HG03354 (cell line): ENCODE measurements around the gene DKC1.

ENCODE experiments used
- ATAC-seq: cut with Tn5 transposase; IDR thresholded peaks from one replicate; pipeline ENCODE4 v1.9.1; 2021; ENCODE audit warnings: mild to moderate bottlenecking; ENCODE audit not compliant: unreplicated experiment, poor library complexity, severe bottlenecking

DKC1 gene

DNA sequence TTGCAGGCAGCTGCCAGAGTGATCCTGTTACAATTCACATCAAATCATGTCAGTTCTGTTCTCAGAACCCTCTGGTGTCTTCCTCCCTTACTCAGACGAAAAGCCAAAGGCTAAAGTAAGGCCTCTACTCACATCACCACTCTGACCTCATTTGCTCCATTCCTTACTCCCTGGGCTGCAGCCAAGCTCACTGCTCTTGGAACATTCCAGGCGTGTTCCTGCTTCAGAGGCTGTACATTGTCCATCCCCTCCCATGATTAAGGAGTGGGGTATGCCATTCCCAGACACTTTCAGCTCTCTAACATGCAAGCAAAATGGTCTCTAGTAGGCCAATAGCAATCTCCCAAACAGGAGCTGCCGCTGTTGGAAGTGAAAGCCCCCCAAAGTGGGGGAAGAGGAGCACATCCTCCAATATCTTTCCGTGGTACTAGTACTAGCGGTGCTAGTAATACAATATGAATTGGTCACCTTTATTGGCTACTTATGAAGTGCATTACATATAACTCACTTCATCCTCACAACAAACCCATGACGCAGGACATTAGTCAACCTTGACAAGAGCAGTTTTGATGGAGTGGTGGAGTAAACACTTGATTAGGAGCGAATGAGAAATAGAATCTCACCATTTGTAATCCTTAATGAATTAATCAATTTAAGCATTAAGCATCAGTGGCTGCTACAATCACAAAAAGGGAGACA, 26.8 kb upstream of the DKC1 start:
- ATAC-seq = no peak

DNA sequence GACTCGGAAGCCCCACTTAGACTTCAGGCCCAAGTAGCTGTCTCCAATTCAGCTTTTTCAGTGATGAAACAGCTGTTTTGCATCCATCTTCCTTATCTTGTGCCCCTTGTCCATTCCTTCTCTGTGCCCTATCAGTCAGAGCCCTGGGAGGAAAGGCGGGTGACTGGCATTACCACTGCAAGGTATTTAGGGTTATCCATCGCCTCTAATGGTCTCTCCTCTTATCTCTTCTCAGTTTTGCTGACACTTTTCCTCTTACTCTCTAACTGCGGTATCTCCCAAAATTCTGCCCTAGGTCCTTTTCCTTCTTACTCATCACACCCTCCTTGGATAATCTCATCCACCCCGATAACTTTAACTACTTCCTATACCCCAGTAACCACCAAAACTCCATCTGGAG, 25.5 kb upstream of the DKC1 start:
- ATAC-seq = no peak

DNA sequence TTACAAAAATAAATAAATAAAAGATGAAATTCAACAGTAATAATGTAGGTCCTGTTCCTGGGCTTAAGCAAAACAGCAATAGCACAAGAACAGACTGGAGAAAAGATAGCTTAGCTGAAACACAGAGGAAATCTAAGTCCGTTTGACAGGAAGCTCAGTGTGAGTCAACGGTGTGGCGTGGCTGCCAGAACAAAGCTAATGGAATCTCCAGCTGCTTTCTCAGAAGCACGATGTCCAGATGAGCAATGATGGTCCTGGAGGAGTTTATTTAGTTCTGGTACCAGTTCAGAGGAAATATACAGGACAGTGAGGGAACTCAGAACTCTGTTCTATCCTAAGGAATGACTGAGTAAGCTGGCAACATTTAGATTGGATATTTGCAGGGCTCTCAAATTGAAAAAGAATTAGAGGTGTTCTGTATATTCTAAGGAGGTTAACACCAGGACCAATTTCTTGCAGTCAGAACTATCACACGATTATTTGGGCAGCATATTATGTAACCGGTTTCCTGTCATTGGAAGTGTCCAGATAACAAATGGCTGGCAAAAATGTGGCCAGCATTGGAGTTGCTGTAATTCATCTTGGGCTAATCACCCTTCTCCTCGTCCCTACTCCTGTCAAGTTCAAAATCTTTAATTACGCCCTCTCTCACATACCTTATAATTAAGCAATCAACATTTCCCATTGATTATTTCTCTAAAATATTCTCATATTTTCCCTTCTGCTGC, 24.5 kb upstream of the DKC1 start:
- no peak for ATAC-seq

DNA sequence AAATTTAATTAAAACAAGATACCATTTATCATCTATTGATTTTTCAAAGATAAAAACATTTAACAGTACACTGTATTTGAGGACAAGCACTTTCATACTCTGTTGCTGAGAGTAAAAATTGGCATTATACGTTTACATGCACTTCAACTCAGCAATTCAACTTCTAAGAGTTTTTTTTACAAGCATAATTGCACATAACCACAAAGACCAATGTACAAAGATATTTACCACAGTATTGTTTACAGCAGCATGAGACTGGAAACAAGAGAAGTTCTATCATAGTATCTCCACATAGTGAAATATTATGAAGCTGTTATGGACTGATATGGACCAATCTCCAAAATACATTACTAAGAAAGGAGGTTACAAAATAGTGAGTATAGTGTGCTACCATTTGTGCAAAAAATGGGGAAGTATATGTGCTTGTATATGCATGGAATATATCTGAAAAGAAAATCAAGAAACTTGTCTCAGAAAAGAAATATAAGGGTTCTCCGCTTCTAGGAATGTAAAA, 22.7 kb upstream of the DKC1 start:
- no peak for ATAC-seq

DNA sequence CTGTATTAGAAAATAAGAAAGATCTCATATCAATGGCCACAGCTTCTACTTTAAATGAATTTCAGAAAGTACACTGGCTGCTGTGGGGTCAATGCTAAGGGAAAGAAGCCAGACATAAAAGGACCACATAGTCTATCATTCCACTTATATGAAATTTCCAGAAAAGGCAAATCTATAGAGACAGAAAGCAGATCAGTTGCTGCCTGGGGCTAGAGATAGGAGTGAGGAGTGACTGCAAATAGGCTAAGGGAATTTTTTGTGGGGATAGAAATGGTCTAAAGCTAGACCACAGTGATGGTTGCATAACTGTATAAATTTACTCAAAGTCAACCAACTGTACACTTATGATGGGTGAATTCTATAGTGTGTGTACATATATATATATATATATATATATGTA, 20.1 kb upstream of the DKC1 start:
- no peak for ATAC-seq

DNA sequence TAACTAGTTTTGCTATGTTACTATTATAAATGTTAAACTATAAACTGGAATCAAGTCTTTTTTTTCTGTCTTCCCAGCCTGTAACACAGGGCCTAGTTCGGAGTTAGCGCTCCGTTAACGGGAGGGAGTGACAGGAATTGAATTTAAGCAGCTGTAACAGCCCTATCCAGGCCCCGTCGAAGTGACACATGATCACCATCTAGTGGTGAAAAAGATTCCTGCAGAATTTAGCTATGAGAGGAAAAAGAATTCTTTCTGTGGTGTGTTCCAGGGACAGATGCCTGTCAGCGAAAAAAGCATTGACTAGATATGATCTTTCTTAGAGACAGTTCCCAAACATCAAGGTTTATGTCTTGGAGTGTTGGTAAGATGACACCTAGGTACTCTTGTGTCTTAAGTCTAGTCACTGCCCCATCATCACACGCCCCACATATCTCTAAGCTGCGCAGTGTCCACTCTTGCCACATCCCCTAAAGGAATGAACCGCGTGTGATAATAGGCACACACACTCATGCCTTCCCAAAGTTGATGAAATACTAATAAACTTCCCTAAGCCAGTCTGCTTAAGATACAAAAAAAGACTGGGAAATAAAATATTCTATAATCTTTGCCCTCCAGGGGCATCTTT, 13.8 kb upstream of the DKC1 start:
- ATAC-seq = peak; percentile 63

DNA sequence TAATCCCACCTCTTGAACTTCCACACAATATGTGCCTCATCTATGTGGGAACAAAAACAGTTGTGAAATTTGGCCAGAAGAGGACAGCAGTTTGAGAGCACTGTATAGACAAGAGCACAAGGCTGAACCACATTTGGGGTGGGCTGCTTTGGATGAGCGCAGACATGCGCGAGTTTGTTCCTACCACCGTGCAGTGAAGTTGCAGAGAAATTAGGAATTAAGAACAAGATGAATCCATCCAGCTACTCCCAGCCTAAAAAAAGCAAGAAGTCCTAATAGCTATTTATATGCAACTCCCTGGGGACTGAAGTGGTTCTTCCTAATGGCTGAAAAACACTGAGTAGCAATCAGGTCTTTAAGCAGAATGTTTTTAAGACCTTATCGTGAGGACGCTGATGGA, 12.8 kb upstream of the DKC1 start:
- no peak for ATAC-seq

DNA sequence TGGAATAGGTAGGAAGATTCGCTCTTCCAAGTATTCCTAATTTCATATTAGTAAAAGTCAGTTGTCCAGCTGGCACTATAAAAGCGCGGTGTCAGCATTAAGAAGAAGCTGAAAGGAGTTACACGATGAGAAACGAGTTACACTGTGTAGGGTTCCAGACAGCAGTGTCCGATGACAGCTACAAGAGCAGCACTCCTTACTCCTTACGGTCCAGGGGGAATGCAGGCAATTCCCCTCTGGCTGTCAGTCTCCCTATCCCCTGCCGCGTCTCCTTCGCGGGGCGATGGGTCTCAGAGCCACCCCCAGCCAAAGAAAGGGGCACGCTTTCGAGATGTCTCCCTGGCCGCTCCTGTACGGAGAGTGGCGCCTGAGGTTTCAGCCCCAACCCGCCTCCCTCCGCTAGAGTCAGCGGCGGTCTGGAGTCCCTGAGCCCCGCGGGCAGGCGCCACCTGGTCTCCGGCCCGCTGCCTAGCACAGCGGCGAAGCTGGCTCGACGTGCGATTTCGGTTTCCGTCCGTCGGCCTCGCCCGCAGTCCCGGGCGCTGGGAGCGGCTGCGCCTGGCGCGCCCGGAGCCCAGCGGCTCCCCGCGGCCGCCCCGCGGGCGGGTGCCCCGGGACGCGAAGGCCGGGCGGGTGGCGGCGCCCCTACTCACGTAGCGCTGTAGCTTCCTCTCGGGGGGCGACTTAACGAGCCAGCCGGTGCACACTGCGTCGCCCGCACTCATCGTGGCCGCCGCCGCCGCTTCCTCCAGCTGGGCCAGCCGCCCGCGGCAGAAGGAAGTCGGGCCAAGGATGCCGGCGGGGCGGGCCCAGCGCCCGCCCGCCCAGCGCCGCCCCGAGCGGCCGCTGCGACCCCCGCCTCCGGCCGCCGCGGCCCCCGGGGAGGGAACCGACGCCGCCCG, 12.1 kb upstream of the DKC1 start, which contains the start of gene GAB3:
TSS of gene GAB3 (minus strand) at position 777 of the 902 bp plus-strand sequence. CDS start at position 725, 52 bp downstream.
- peak; percentile 74 for ATAC-seq

DNA sequence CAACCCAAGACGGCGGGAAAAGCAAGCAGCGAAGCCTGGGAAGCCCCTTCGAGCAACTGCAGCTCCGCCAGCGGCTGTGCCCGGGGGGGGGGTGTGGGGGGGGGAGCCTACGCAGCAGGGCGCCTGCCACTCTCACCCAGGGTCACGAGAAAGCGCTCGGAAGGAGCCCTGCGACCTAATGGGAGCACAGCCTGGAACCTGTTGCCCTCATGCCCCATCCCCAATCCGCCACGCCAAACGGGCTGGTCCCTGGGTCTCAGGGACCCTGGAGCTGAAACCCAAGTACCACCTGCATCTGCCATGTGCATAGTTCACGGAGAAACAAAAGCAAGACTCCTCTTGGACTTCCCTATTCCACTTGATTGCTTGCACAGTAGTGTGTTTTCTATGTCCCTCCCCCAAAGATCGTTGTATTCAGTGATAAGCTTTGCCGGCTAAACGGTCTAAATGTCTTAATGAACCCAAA, 11.4 kb upstream of the DKC1 start:
- ATAC-seq = peak; percentile 11

DNA sequence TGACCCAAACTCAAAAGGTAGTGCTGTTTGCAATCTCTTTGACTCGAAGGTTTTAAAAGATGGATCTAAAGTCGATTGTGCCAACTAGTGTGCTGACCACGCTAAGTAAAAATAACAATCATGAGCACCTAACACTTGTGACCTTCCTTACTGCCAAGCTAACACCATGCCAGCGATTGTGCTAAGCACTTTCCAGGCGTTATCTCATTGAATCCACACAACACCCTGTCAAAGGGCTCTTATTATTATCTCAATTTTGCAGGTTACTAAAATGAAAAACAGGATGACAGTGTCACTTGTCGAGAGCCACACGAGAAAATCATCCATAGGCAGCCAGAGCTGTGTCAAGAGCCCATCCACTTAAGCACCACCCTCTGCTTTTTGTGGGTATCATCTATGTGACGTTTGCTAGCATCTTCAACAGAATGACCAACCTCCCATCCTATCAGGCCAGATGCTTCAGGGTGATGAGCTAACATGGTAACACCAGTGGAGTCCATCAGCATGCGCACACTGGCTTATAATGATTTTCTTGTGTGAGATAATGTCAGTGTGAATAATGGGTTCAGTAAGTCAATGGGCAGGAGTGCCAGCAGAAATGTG, 10.9 kb upstream of the DKC1 start:
- ATAC-seq = no peak

DNA sequence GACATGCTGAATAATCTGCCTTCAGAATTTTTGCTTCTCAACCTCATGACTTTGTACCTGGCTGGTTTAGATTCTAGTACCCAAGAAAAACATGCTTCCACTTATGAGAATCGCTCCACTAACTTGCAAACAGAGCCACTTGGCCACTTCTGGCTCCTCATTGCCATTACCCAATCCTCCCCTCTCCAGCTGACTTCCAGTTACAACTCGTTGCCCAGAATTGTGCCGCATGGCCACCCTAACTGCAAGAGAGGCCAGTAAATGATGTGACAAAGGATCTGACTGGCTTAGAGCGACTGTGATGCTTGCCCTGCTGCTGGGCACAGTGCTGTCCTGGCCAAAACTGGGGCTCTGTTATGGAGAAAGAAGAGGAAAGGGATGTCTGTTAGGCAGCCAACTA, 4.0 kb upstream of the DKC1 start:
- no peak for ATAC-seq

DNA sequence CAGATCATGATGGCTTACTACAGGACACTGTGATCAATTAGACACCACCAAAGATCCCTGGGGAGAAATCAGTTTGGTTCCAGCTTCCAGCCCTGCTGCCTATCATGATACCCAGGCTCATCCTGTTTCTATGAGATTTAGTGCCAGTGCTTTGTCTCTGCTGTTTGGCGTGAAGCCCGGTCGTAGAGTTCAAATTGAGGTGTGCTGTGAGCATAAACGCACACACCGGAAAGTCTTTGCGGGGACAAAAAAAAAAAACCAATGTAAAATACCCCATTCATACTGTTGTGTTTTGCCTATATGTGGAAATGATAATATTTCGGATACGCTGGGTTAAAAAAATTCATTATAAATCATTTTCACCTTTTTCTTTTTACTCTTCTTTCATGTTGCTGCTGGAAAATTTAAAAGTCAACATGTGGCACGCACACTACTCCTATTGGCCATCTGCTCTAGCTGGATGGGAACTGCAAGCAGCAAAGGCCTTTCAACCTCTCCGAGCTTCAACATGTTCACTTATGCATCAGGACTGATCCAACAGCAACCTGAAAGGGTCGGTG, 607 bp upstream of the DKC1 start:
- no peak for ATAC-seq

DNA sequence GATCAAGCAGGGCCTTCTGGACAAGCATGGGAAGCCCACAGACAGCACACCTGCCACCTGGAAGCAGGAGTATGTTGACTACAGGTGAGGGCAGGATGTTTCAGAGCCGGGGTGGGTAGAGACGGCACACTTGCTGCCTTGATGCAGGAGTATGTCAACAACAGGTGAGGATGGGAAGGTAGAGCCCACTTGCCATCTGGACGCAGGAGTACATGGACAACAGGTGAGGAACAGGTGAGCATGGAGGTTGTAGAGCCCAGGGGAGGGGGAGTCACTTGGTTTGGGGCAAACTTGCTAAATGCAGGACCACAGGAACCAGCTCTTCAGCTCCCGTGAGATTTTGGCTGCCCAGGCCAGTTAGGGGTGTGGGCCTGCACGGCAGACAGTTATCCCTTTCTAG, 12.0 kb downstream of the DKC1 start:
- no peak for ATAC-seq

DNA sequence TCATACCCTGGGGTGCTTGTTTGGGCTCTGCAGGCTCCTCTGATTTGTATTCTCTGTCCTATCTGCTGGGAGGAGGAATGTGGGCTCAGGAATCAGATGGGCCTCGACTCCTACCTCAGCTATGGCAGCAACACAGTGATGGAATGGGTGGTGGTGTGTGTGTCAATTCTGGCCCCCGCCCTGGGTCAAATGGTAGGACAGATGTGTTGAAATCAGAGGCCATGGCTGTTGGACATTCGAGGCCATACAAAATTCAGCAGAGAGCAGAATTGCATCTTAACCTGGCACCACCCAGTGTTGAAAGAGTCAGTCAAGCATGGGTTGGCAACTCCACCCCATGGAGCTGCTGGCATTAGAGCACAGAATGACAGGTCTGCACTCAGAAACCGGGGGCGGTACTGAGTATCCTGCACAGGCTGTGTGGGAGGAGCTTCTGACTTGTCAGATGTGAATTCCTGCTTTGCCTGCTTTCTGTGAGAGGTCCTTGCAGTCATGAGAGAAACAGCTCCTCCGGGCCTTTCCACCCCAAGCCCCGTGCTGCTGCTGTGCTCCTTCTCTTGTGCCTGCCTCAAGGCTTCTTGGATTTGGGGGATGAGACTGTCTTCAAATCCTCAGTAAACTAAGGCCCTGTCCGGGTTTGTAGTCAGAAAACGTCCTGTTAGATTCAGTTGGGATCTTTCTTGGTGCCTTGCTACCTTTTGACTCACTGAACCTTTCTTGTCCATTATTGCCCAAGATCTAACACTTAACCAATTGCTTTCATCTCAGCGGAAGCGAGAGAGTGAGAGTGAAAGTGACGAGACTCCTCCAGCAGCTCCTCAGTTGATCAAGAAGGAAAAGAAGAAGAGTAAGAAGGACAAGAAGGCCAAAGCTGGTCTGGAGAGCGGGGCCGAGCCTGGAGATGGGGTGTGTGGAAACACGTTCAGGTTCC, 13.0 kb downstream of the DKC1 start:
- ATAC-seq = no peak

DNA sequence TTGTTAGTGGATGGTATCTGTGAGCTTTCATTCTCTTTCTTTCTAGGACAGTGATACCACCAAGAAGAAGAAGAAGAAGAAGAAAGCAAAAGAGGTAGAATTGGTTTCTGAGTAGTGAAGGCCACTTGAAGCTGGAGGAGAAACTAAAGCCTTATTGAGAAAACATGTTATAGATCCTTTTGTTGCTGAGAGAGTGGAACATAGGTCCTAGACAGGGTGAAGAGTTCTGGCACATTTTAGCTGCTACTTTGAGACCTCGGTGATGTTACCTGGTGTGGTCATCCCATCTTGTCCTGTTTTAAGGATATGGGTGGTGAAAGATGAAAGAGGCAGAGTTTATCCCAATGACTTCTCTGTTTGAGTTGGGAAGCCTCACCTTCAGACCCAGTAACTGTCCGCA, 14.1 kb downstream of the DKC1 start:
- no peak for ATAC-seq

DNA sequence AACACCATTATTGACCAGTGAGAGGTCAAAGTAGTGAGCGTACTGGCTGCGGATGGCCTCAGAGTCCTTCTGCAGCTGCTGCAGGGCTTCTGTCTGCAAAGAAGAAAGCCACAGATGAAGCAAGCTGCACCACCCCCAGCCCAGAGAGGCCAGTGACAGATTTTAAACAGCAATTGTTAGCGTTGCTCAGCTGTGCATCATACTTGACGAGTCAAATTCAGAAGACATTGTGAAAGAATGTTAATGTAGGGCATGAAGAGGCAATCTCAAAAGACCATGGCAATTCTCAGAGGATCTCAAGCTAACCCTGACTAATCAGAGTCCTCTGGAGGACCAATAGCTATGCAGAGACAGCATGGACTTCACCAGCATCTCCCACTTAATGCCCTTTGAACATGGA, 16.6 kb downstream of the DKC1 start:
- ATAC-seq = no peak

DNA sequence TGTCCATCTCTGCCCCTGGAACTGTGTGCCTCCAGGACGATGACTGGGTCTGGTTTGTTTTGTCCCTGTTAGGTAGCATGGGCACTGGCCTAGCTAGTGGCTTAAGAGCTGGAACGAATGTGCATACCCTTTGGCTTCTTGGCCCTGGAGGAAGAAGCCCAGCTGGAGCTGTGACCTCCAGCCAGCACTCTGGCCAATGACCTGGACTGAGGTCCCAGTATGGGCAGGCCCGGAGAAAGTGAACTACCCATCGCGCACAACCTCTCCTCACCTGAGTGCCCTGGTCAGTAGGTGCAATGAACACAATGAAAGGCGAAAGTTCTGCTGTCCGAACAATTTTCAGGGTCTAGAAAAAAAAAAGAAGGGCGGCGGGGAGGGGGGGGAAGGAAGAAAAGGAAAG, 18.3 kb downstream of the DKC1 start:
- ATAC-seq = no peak
